Fibroblast of skin of scalp (primary cell): ENCODE results near the gene PACRGL. TPM values are rescaled to one million over a fixed set of nuclear protein-coding genes. Genes with fewer than 3 reads are reported as not detected.
A peak's percentile ranks its signal among the peaks of the same experiment; 100 is the strongest.

ENCODE experiments used
- DNase-seq: peaks from one replicate; pipeline ENCODE4 v3.0.0-alpha.2; 2013
- polyA plus RNA-seq, 2 experiments: library from polyadenylated mRNA; unstranded; fragments of 120-200 nt; gene quantifications; one replicate each; pipeline ENCODE4 v1.2.1, GENCODE V29; 2013; ENCODE audit not compliant: insufficient read length in 2 of 2

The PACRGL gene
- 12.8 TPM for polyA plus RNA-seq (2013, experiment 1 of 2; ENCODE audit: insufficient read length)
- polyA plus RNA-seq (2013, experiment 2 of 2; ENCODE audit: insufficient read length), result 11.4 TPM

DNA sequence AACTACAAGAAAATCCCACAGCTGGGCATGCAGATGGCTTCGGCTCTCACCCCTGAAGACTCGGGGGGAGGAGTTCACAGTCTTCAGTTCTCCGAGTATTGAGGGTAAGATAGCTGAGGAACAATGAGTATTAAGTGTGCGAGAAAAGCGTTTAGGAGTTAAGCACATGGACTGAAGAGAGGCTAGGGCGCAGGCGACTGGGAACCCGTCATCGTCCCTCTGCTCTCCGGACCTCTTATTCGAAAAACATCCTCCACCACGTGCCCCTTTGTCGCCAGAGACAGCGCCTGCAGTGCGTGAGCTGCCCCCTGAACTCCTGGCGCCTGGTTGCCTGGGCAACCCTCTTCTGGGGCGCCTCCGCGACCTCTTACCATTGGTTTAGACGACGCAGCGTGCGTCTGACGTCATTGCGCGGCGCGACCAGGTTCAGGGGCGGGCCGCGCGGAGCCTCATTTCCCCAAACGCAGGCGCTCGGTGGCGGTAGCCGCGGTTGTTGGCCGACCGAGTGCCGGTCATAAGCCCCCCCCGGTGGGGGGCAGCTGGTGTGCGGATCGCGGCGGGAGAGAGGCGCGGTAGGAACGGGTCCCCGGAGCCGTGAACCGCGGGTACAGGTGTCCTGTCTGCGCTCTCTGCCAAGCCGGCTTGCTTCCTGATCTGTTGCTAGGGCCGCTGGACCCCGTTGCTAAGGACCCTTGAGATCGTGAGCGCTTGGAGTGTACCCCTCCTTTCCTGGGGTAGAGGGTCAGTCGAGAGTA is at the start of gene PACRGL:
PACRGL (plus strand) TSS at position 452 of the 755 bp plus-strand sequence. CDS start 4,024 bp downstream, outside the sequence.
- peak; percentile 94 for DNase-seq

GRCh38 chr4:20652226-20652885 is 47.9 kb upstream of the PACRGL start:
- no peak for DNase-seq

DNA sequence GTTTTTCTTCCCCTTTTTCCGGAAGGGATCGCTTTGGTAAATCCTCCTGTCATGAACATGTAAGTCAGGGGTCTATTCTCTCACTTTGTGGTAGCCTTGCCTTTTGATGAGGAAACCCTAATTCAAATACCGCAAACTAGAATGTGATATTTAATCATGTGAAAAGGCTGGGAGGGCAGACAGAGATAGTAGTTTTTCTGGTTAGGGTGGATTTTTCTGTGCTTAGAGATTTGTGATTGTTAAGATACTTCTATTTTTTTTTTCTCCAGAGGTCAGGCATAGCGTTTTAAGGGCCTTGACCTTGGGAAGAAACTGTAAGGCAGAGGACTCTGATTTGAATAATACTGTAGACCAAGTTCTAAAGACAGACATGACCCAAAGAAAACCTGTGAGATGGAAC is 41.8 kb upstream of the PACRGL start:
- no peak for DNase-seq

GRCh38 chr4:20662851-20663250 is 37.4 kb upstream of the PACRGL start:
- DNase-seq, result no peak

DNA sequence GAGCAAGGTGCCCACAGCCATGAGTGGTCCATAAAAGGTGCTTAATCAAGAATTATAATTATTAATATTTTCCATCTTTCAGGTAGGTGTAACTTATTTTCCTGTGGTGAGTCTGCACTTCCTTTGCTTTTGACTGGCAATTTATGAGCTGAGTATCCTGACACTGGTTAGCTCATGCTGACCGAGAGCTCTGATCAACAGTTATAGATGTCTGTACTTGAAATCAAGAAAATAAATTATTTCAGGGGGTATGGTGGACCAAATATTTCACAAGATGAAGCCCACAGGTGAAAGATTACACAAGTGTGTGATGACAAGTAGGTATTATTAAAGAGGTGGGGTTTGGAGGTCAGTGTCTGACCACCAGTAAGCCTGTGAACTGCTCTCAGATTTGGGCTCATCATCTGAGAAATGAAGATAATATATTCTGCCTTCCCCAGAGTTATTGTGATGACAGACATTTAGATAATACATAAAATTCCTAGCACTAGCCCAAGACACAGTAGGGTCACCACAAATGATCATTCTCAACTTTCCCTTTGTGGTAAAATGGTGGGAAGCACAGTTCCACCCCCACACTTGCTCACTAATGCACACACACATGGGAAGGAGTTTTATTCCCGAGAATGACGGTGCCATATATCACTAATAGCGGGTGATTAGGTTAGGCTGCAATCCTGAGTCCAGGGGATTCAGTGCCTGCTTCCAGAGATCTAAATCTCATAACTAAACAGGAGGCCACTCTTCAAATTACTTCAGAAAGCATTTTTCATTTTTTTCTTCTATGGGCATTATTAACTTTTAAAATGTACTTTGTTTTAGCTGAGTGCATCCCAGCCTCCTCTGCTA is 34.0 kb upstream of the PACRGL start:
- no peak for DNase-seq

DNA sequence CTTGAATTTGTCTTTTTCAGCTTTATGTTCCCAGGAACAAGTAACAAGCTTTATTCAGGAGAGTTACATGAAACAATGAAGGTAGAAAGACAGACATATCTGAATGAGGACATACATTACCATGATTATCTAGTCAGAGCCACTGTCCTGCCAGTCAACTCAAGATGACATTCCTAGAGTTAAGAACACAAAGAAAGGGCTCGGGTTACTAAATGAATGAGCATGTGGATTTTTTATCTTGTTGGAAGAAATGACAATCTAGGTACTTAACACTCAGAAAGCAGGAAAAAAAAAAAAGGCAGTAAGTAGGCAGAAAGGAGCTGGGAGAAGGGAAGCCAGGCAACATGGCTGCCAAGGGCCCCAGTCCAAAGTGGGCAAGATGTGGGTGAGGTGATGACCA is 28.0 kb upstream of the PACRGL start:
- DNase-seq, result no peak

DNA sequence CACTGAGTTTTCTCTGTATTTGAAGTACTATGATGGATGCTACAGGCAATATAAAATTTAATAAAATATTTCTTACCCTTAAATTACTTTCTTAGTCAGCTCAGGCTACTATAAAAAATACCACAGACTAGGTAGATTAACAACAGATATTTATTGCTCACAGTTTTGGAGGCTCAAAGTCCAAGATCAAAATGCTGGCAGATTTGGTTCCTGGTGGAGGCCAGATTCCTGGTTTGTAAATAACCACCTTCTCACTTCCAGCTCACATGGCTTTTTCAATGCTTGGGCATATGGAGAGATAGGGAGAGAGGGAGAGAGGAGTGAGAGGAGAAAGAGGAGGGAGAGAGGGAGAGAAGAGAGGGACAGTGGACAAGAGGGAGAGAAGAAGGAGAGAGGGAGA is 24.5 kb upstream of the PACRGL start:
- no peak for DNase-seq

GRCh38 chr4:20676501-20677197 is 23.6 kb upstream of the PACRGL start:
- DNase-seq, result no peak

GRCh38 chr4:20678400-20678799 is 21.9 kb upstream of the PACRGL start:
- no peak for DNase-seq

- peak; percentile 15 for DNase-seq
Observed at GRCh38 chr4:20679951-20680350, 20.3 kb upstream of the PACRGL start.

GRCh38 chr4:20680736-20681135 is 19.5 kb upstream of the PACRGL start:
- DNase-seq, result no peak

- no peak for DNase-seq
Observed at GRCh38 chr4:20681271-20681670, 19.0 kb upstream of the PACRGL start.

GRCh38 chr4:20682853-20683252 is 17.4 kb upstream of the PACRGL start:
- no peak for DNase-seq

- no peak for DNase-seq
Observed at GRCh38 chr4:20683766-20684165, 16.5 kb upstream of the PACRGL start.

DNA sequence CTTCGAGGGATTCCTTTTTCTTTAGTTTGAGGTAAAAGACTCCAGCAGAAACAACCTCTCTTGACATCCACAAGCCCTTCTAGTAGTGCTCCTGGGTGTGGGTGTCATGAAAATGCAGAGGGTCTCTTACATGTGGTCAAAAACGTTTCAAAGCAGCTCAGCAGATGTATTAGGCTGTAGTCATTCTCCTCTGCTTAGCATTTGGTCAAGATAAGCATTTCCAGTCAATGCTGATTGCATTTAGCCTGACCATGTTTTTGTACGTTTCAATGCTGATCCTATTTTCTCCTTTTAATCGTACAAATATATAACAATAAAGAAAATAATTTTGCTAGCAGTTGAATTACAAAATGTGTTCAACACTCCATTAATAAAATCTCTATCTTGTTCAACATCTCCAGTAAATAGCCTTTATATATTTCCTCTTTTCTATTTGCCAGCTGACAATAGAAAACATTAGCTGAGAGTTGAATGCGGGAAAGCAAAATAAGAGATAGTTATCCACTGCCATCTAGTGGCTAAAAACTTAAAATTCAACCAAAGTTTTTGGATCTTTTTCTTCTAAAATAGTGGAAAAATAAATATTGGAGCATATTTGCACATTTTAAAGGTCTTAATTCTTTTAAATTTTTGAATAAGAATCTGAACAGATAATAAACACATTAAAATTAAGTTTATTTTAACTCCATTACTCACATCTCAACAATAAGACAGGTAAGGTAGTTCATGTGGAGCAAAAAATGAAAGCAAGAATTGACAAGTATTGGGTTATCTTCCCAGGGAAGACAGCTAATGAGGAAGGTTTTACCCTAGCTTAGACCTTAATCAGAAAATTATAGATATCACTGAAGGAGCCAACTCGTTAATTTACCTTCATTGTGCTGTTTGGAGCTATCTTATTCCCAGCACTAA is 15.2 kb upstream of the PACRGL start:
- DNase-seq, result peak; percentile 32

DNA sequence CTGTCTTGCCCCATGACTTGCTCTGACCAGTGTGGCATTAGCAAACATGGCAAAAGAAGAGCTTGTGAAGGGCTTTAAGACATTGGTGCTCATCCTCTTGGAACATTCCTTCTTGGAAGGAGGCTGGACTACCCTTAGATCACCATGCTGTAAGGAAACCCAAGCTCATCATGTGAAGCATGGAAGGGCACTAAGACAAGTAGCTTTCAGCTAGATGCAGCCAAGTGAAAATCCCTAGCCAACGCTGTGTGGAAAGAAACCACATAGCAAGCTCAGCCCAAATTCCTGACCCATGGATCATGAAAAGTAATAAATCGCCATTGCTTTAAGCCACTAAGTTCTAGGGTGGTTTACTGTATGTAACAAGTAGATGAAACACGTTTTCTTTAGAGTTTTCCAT is 12.4 kb upstream of the PACRGL start:
- peak; percentile 63 for DNase-seq

GRCh38 chr4:20696815-20697214 is 3.4 kb upstream of the PACRGL start:
- DNase-seq, result no peak

GRCh38 chr4:20698382-20698781 is 1.9 kb upstream of the PACRGL start:
- peak; percentile 8 for DNase-seq

DNA sequence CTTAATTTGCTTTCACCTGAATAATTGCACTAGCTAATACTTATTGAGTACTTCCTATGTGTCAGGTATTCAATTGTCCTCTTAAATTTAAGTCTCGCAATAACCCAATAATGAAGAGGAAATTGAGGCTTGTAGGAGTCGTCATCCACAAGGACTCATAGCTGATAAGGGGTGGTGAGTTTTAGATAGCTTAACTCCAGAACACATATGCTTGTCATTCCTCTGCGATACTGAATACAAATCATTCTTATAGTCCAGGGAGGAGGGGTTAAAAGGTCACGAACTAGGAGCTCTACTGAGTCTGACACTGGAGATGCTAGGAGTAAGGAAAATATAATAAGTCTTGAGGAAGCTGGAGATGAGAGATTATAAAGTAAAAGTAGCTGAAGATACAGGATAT is 1.4 kb upstream of the PACRGL start:
- DNase-seq, result no peak

DNA sequence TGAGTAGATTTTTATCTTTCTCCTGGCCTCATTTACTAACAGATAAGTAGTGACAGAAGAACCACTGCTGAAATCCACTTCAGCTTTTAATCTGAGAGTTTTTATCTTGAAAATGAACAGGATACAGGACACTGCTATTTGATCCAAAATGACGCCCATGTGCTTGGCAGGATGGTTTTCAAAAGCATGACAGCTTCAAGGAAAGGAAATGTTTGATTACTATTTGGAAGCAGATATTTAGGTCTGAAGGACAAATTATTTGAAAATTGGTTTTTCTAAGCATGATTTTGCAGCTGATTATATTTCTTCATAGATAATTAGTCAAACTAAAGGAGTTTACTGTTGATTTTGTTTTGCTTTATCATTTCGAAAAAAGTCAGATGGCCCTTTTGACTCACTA is 11.1 kb downstream of the PACRGL start:
- no peak for DNase-seq

DNA sequence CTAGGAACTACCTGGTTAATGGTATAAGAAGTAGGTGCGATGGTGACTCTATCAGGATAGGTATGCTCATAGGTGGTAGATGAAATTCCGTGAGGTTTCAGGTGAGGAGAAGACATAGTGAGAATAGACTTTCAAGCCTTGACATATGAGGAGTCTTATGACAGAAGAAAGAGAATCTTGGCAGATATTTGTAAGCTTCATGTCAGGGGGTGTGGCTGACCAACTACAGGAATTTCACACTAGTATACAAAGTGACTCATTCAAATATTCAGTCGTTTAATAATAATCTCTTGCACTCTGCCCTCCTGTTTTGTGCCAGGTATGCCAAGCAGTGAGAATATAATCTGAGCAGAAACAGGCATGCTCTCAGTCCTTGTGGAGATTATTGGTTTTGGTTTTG is 22.8 kb downstream of the PACRGL start:
- DNase-seq, result no peak
